GM12801 (cell line): ENCODE data around the gene NUDT17.

Experiments used
- TF ChIP-seq, protein P1 (sequence below): IDR thresholded peaks from one replicate; pipeline ENCODE4 v1.5.1; 2011; ENCODE audit warnings: control low read depth; ENCODE audit not compliant: insufficient read length; ENCODE audit errors: extremely low read depth

Gene NUDT17

DNA sequence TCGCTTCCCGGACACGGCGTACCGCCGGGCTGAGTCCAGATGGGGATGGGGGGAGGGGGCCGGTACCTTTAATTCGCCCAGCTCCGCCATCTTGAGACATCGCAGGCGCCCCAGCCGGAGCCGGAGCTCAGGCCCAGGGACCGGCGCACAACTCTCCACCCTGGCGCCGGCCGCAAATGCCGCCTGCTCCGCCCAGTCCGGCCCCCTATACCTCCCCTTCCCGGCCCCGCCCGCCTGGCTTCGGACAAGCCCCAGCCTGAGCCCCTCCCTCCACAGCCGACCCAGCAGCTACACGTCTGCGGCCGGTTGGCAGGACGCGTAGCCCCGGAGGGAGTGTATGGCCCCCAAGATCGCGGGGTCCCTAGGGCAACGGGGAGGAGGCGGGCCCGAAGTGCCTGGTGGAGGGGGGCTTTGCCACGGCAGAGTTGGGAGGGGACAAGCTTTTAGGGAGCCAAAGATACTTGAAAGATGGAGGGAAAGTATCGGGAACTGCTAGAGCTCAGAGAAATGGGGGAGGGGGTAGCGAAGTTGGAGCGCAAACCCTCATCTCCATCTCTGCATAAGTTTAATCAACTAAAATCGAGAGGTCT, 13.6 kb downstream of the NUDT17 start, which contains the start of gene PIAS3:
PIAS3 (minus strand) TSS at position 181 of the 590 bp plus-strand sequence; CDS start at position 90, 91 bp downstream.
- TF ChIP-seq, protein P1, sequence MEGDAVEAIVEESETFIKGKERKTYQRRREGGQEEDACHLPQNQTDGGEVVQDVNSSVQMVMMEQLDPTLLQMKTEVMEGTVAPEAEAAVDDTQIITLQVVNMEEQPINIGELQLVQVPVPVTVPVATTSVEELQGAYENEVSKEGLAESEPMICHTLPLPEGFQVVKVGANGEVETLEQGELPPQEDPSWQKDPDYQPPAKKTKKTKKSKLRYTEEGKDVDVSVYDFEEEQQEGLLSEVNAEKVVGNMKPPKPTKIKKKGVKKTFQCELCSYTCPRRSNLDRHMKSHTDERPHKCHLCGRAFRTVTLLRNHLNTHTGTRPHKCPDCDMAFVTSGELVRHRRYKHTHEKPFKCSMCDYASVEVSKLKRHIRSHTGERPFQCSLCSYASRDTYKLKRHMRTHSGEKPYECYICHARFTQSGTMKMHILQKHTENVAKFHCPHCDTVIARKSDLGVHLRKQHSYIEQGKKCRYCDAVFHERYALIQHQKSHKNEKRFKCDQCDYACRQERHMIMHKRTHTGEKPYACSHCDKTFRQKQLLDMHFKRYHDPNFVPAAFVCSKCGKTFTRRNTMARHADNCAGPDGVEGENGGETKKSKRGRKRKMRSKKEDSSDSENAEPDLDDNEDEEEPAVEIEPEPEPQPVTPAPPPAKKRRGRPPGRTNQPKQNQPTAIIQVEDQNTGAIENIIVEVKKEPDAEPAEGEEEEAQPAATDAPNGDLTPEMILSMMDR, result no peak

DNA sequence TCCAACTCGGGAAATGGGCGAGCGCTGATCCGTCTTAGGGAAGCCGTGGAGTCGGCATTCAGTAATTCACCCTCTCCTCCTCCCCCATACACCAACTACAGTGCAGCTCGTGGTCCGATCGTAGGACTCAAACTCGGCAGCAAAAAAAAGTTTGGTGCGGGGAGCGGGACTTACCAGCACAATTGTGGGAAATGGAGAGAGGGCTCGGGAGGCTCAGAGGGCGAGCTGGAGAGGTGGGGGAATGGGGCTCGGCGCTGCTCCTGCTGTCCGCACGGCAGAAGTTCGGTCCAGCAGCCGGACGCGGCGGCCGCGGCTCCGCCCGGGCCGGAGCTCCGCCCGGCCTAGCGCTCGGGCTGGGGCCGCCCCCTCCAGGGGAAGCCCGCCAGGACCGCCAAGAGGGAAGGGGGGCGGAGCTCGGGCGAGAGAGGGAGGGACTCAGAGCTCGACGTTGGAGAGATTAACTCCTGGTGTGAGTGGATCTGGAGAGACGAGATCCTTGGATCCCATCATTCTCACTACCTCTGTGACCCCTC, 14.1 kb downstream of the NUDT17 start:
- TF ChIP-seq, protein P1, result no peak

DNA sequence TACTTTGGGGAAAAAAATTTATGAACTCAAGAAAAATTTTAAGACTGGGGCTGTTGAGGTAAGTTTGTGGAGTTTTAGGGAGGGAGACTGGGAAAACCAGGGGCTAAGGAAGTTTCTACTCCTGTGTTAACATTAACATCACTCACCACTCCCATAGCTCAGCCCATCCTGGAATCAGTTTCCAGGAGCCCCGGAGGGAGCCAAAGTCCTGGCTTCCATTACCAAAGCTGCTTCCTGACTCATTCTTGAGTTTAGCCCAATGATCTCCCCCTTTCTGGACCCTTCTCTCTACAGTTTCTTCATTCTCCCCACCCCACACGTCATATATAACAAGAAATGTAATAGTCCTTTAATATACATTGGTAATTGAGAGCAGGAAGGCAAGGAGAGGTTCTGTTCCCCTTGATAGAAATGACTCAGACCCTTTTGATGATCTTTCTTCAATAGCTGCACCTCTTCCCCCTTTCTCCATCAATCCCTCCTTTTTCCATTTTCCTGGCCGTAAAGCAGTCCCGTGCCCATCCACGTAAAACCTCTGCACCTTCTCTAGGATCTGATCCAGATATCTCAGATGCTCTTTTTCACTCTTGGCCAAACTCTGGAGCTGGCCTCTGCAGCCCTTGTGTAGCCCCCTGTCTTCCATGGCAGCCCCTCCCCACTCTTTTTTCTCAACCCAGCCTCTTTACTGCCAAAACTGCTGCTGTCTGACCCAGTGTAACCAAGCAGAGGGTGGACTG, 18.0 kb downstream of the NUDT17 start:
- TF ChIP-seq, protein P1, result no peak

DNA sequence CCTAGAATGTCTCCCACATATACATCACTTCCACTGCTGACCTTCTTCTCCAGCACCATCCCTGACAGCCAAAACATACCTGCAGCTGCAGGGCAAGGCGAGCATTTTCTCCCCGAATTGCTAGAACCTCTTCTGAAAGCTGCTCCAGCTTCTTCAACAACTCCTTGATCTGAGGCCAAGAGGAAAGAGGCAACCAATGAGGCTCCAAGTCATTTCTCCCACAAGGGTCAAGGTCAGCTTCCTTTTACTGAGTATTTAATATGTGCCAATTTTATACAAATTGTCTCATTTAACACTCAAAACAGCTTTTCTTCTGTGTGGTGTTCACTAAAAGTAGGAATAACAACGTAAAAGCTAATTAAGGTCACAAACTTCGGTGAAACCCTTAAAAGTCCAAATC, 22.8 kb downstream of the NUDT17 start:
- TF ChIP-seq, protein P1, result no peak

DNA sequence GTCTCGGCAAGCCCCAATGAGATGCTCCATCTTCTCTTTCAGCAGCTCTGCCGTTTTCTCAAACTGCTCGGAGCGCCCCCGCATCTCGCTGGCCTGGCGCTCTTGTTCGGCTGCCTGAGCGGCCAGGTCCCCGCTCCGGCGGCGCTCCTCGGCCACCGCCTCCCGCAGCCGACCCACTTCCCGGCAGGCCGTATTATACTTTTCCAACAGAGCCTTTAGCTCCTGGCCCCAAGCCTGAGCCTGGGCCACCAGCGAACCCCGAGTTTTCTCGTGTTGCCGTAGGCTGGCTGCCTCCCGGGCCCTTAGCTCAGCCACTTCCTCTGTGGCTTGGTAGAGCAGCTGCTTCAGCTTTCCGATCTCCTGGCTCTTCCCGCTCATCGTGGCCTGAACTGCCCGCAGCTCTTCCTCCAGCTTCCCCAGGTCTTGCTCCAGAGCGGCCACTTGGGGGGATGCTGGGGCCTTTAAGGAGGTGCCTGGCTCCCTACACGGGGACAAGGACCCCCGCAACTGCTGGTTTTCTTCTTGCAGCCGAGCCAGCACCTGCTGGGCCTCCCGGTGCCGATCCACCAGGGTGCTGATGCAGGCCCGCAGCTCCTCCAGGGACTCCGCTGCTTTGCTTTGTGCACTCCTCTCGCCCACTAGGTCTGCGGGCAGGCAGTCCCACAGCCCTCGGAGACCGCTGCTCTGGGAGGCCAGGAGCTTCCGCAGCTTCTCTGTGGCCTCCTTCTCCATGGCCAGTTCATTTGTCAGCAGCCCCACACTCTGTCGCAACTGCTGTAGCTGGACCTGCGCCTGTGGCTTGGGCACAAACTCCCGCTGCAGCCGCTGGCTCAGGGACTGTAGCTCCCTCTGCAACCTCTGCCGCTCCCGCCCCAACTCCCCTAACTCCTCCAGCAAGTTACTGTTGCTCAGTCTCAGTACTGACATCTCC, 26.8 kb downstream of the NUDT17 start:
- TF ChIP-seq, protein P1, result no peak

DNA sequence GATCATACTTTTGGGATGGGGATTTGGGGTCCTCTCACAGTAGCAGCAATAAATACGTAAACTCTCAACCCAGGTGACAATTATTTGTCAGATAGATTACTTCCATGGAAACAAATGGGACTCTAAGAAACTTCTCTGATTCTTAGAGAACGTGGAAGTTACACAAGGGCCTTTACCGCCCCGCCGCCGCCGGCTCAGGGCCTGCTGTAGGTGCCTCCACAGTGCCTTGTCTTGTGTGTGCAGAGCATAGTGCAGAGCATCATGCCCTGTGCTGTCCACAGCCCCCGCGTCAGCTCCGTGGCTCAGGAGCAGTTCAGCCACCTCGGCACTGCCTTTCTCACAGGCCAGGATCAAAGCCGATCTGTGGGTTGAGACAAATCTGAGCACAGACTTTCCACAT, 29.2 kb downstream of the NUDT17 start:
- TF ChIP-seq, protein P1, result no peak
